A172 (cell line): ENCODE results near the gene TEX261. TPM values are rescaled to one million over a fixed set of nuclear protein-coding genes. Genes with fewer than 3 reads are reported as not detected.
"Not testable (repeated sequence)": the region's sequence is repeated elsewhere in the genome, so short reads cannot be mapped to it uniquely, and the experiment has no call there.

ENCODE experiments used
- DNase-seq: peaks from one replicate; pipeline ENCODE4 v3.0.0-alpha.2; 2015; ENCODE audit warnings: low spot score
- total RNA-seq: library from RNA; depleted of rRNA; stranded (reverse); fragments of >200 nt; shearing (Covaris generic); gene quantifications from 2 replicates; pipeline ENCODE4 v1.2.3, GENCODE V29; 2014; rRNA removed

Gene TEX261
- total RNA-seq = 41.4 and 49.5 TPM in 2 replicates

- DNase-seq = peak; percentile 82
Observed at GRCh38 chr2:70994699-70995425, at the start of gene TEX261. Gene TEX261 (minus strand): TSS chr2:70994873. CDS start chr2:70994757, 116 bp downstream.

- DNase-seq = no peak
Observed at GRCh38 chr2:71043531-71044407, 49.1 kb upstream of the TEX261 start.

- DNase-seq = no peak
Observed at GRCh38 chr2:71042287-71042686, 47.6 kb upstream of the TEX261 start.

- not testable (repeated sequence) for DNase-seq
Observed at GRCh38 chr2:71036296-71036695, 41.6 kb upstream of the TEX261 start.

- DNase-seq = peak; percentile 51
Observed at GRCh38 chr2:71023553-71024243, 29.0 kb upstream of the TEX261 start.

- not testable (repeated sequence) for DNase-seq
Observed at GRCh38 chr2:71021394-71021793, 26.7 kb upstream of the TEX261 start.

GRCh38 chr2:71019989-71020388, 25.3 kb upstream of the TEX261 start:
- not testable (repeated sequence) for DNase-seq

- no peak for DNase-seq
Observed at GRCh38 chr2:71018625-71019024, 24.0 kb upstream of the TEX261 start.

- DNase-seq = not testable (repeated sequence)
Observed at GRCh38 chr2:71011786-71012185, 17.1 kb upstream of the TEX261 start.

- DNase-seq = no peak
Observed at GRCh38 chr2:71008342-71008741, 13.7 kb upstream of the TEX261 start.

- no peak for DNase-seq
Observed at GRCh38 chr2:71006955-71007799, 12.5 kb upstream of the TEX261 start.

GRCh38 chr2:71006323-71006722, 11.7 kb upstream of the TEX261 start:
- no peak for DNase-seq

- no peak for DNase-seq
Observed at GRCh38 chr2:71005271-71006202, 10.9 kb upstream of the TEX261 start.

GRCh38 chr2:71004857-71005256, 10.2 kb upstream of the TEX261 start:
- no peak for DNase-seq

GRCh38 chr2:71003966-71004755, 9.5 kb upstream of the TEX261 start:
- DNase-seq = no peak

GRCh38 chr2:71003396-71003795, 8.7 kb upstream of the TEX261 start:
- DNase-seq = no peak

- DNase-seq = no peak
Observed at GRCh38 chr2:71001981-71002570, 7.4 kb upstream of the TEX261 start.

GRCh38 chr2:71001592-71001927, 6.9 kb upstream of the TEX261 start:
- DNase-seq = no peak
